ENCODE data around the gene NKX2-1.

NKX2-1 gene

DNA sequence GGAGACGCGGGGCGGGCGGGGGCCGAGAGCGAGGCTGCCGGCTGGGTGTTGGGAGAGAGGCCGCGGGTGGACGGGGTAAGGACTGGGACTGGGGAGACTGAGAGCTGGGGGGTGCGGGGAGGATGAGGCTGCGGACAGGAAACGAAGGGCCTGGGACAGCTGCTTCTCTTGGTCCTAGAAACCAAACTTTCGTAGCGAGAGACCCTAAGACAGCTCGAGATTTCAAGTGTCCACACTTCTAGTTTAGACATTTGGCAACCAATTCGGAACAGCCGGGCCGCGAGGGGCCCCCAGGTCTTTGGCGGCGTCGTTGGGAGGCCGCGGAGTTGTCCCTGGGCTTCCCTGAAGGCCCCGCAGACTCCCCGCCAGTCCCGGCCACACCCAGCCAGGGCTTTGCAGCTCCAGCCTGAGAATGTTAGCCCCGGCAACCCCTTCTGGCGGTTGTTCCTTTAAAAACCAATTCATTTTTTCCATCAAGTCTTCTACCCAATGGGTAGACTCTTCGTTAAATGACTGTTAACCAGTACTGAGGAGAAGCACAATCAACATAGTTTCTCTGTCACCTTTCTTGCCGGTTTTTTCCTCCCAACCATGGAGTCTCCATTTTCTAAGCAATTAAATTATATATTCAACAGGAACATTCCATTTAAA lies 11.5 kb downstream of the NKX2-1 start (continued):
- TF ChIP-seq, protein P1, sequence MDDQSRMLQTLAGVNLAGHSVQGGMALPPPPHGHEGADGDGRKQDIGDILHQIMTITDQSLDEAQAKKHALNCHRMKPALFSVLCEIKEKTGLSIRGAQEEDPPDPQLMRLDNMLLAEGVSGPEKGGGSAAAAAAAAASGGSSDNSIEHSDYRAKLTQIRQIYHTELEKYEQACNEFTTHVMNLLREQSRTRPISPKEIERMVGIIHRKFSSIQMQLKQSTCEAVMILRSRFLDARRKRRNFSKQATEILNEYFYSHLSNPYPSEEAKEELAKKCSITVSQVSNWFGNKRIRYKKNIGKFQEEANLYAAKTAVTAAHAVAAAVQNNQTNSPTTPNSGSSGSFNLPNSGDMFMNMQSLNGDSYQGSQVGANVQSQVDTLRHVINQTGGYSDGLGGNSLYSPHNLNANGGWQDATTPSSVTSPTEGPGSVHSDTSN (CRISPR knock-in tag; IDR thresholded peaks at IDR 0.05): no peak
- TF ChIP-seq ZNF311 (tag by site-specific recombination; IDR thresholded peaks at IDR 0.05; ENCODE audit: borderline replicate concordance): no peak

DNA sequence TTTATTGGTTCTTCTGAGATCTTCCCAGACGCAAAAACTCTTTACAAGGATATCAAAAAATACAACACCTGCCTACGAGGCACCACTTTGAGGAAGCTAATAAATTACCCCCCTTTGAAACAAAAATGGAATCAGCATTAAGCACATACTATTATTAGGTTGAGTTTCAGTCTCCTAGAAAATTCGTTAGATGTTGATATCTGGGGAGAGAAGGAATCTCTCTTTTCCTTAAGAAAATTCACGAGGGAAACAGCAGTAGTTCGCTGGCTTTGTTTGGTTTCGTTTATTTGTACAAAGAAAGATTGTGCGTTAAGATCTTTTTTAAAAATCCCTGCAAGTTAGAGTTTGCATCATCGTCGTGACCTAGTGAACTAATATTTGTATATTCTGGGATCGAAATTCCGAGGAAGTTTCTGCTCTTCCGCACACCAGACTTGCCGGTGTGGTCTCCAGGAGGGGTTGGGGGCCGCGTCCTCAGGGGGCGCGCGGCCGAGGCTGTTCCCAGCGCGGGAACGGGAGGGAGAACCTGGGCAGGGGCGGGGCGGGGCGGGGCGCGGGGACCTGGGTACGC lies 12.1 kb downstream of the NKX2-1 start:
- CTCF ChIA-PET: interaction anchor here (0.9 to 1.0 kb wide), 2 partner anchors 17 to 46 kb away, joined by 3 to 4 read pairs; no protein-coding TSS in a partner anchor
- Histone ChIP-seq H3K4me3 (ENCODE audit: low read depth, low read length) (no peak overlapping the region; the same call in 1 of the 2 replicates), H3K4me1 (ENCODE audit: control insufficient read depth, insufficient read depth, low read length) (no peaks in the 10 kb centered on the region), H3K9me3 (ENCODE audit: control insufficient read depth, insufficient read depth, low read depth, low read length) (no peaks in the 10 kb centered on the region), H3K27ac (ENCODE audit: extremely low read depth, low read depth, low read length) (no peak overlapping the region), H3K36me3 (ENCODE audit: control insufficient read depth in 2 of 2, insufficient read depth in 1 of 2, low read length in 2 of 2) (no peaks in the 10 kb centered on the region)
- POLR2A ChIA-PET: no interaction called here
- TF ChIP-seq ZNF423 (tag by site-specific recombination; IDR thresholded peaks at IDR 0.05) (no peak), ZNF558 (tag by site-specific recombination; IDR thresholded peaks at IDR 0.05) (no peak), ZNF335 (tag by site-specific recombination; conservative IDR thresholded peaks at IDR 0.05) (0 out of 2 replicates have a peak, but pooled peaks have one; percentile 14), ZNF157 (tag by site-specific recombination; IDR thresholded peaks at IDR 0.05) (no peak), ZNF302 (tag by site-specific recombination; IDR thresholded peaks at IDR 0.05; ENCODE audit: low read depth) (no peak), ZNF266 (tag by site-specific recombination; IDR thresholded peaks at IDR 0.05; ENCODE audit: low read depth) (no peak), ZFHX2 (tag by site-specific recombination; conservative IDR thresholded peaks at IDR 0.05) (no peak), ZNF341 (tag by site-specific recombination; IDR thresholded peaks at IDR 0.05; ENCODE audit: low read depth) (peak; percentile 87), ZBTB17 (tag by site-specific recombination; IDR thresholded peaks at IDR 0.05) (peak; percentile 35; the same call in 1 of the 2 replicates), ZNF433 (tag by site-specific recombination; IDR thresholded peaks at IDR 0.05; ENCODE audit: low read depth) (no peak), ZNF133 (tag by site-specific recombination; IDR thresholded peaks at IDR 0.05) (no peak), ZNF555 (tag by site-specific recombination; conservative IDR thresholded peaks at IDR 0.05) (no peak), ZNF624 (tag by site-specific recombination; IDR thresholded peaks at IDR 0.05) (no peak), GLIS2 (tag by site-specific recombination; IDR thresholded peaks at IDR 0.05) (peak; percentile 55; the same call in 1 of the 2 replicates), ZNF221 (tag by site-specific recombination; IDR thresholded peaks at IDR 0.05; ENCODE audit: borderline replicate concordance) (no peak), ZNF561 (tag by site-specific recombination; IDR thresholded peaks at IDR 0.05; ENCODE audit: borderline replicate concordance) (peak; percentile 45; the same call in 1 of the 2 replicates), ZNF174 (tag by site-specific recombination; IDR thresholded peaks at IDR 0.05) (0 out of 2 replicates have a peak, but pooled peaks have one; percentile 31), ZNF473 (tag by site-specific recombination; IDR thresholded peaks at IDR 0.05) (no peak)
- TF ChIP-seq, protein P2, sequence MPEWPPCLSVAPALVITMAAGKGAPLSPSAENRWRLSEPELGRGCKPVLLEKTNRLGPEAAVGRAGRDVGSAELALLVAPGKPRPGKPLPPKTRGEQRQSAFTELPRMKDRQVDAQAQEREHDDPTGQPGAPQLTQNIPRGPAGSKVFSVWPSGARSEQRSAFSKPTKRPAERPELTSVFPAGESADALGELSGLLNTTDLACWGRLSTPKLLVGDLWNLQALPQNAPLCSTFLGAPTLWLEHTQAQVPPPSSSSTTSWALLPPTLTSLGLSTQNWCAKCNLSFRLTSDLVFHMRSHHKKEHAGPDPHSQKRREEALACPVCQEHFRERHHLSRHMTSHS (tag by site-specific recombination; IDR thresholded peaks at IDR 0.05): no peak
- TF ChIP-seq, protein P3, sequence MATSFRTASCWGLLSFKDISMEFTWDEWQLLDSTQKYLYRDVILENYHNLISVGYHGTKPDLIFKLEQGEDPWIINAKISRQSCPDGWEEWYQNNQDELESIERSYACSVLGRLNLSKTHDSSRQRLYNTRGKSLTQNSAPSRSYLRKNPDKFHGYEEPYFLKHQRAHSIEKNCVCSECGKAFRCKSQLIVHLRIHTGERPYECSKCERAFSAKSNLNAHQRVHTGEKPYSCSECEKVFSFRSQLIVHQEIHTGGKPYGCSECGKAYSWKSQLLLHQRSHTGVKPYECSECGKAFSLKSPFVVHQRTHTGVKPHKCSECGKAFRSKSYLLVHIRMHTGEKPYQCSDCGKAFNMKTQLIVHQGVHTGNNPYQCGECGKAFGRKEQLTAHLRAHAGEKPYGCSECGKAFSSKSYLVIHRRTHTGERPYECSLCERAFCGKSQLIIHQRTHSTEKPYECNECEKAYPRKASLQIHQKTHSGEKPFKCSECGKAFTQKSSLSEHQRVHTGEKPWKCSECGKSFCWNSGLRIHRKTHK (tag by site-specific recombination; IDR thresholded peaks at IDR 0.05): no peak
- TF ChIP-seq, protein P4, sequence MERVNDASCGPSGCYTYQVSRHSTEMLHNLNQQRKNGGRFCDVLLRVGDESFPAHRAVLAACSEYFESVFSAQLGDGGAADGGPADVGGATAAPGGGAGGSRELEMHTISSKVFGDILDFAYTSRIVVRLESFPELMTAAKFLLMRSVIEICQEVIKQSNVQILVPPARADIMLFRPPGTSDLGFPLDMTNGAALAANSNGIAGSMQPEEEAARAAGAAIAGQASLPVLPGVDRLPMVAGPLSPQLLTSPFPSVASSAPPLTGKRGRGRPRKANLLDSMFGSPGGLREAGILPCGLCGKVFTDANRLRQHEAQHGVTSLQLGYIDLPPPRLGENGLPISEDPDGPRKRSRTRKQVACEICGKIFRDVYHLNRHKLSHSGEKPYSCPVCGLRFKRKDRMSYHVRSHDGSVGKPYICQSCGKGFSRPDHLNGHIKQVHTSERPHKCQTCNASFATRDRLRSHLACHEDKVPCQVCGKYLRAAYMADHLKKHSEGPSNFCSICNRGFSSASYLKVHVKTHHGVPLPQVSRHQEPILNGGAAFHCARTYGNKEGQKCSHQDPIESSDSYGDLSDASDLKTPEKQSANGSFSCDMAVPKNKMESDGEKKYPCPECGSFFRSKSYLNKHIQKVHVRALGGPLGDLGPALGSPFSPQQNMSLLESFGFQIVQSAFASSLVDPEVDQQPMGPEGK (tag by site-specific recombination; IDR thresholded peaks at IDR 0.05): peak; percentile 46; the same call in 1 of the 2 replicates
- TF ChIP-seq, protein P5, sequence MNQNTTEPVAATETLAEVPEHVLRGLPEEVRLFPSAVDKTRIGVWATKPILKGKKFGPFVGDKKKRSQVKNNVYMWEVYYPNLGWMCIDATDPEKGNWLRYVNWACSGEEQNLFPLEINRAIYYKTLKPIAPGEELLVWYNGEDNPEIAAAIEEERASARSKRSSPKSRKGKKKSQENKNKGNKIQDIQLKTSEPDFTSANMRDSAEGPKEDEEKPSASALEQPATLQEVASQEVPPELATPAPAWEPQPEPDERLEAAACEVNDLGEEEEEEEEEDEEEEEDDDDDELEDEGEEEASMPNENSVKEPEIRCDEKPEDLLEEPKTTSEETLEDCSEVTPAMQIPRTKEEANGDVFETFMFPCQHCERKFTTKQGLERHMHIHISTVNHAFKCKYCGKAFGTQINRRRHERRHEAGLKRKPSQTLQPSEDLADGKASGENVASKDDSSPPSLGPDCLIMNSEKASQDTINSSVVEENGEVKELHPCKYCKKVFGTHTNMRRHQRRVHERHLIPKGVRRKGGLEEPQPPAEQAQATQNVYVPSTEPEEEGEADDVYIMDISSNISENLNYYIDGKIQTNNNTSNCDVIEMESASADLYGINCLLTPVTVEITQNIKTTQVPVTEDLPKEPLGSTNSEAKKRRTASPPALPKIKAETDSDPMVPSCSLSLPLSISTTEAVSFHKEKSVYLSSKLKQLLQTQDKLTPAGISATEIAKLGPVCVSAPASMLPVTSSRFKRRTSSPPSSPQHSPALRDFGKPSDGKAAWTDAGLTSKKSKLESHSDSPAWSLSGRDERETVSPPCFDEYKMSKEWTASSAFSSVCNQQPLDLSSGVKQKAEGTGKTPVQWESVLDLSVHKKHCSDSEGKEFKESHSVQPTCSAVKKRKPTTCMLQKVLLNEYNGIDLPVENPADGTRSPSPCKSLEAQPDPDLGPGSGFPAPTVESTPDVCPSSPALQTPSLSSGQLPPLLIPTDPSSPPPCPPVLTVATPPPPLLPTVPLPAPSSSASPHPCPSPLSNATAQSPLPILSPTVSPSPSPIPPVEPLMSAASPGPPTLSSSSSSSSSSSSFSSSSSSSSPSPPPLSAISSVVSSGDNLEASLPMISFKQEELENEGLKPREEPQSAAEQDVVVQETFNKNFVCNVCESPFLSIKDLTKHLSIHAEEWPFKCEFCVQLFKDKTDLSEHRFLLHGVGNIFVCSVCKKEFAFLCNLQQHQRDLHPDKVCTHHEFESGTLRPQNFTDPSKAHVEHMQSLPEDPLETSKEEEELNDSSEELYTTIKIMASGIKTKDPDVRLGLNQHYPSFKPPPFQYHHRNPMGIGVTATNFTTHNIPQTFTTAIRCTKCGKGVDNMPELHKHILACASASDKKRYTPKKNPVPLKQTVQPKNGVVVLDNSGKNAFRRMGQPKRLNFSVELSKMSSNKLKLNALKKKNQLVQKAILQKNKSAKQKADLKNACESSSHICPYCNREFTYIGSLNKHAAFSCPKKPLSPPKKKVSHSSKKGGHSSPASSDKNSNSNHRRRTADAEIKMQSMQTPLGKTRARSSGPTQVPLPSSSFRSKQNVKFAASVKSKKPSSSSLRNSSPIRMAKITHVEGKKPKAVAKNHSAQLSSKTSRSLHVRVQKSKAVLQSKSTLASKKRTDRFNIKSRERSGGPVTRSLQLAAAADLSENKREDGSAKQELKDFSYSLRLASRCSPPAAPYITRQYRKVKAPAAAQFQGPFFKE (tag by site-specific recombination; IDR thresholded peaks at IDR 0.05; ENCODE audit: borderline replicate concordance): no peak
